ENCODE results near the gene ENO1.

GRCh38 chr1:8915446-8915845 is 37.0 kb upstream of the ENO1 start:
- no peak for TF ChIP-seq CTCF (conservative IDR thresholded peaks at IDR 0.05 in 1 of 2, IDR thresholded peaks at IDR 0.05 in 1 of 2; ENCODE audit: extremely low read depth in 1 of 2, insufficient read depth in 1 of 2, low read depth in 1 of 2, low read length in 2 of 2)
- no peak for TF ChIP-seq EZH2 (IDR thresholded peaks at IDR 0.05; ENCODE audit: borderline replicate concordance, low read length)

Measured in mammary epithelial cell (primary cell).